NCI-H1694 (cell line): Measurements from ENCODE around the gene DCST1.

Experiments used
- DNase-seq: peaks from one replicate; lab custom pipeline; 2025; lab: John Stamatoyannopoulos, UW

DCST1 gene

DNA sequence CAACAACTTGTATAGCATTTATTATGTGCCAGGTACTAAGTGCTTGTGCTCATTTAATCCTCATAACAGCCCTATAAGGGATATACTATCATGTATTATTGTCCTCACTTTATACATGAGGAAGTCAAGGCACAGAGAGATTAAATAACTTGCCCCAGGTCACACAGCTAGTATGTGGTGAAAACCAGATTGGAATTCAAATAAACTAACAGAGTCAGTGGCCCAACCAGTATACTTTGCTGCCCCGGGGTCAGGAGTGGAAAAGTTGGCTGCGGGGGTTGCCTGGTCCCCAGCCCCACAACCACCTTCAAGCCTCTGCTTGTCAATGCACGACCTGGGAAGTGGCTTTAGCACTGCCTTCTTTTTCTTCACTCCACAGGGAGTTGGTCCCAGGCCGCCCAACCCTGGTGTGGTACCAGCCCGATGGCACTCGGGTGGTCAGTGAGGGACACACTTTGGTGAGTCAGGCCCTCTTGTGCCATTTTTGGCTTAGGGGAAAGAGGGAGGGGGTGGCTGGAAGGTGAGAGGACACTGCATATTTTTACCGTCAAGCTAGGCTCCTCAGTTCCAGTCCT is 20.0 kb downstream of the DCST1 start:
- no peak for DNase-seq

DNA sequence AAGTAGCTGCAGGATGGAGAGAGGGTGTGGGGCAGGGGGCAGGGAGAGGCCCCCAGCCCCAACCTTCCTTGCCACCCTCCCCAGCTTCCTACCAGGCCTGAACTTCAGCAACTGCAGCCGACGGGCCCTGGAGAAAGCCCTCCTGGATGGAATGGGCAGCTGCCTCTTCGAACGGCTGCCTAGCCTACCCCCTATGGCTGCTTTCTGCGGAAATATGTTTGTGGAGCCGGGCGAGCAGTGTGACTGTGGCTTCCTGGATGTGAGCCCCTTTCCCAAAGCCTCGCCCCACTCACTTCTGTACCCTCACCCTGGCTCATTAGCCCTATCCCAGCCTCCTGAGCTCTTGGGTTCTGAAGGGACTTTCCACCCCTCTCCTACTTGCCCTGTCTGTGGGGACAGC is 23.5 kb downstream of the DCST1 start:
- no peak for DNase-seq

DNA sequence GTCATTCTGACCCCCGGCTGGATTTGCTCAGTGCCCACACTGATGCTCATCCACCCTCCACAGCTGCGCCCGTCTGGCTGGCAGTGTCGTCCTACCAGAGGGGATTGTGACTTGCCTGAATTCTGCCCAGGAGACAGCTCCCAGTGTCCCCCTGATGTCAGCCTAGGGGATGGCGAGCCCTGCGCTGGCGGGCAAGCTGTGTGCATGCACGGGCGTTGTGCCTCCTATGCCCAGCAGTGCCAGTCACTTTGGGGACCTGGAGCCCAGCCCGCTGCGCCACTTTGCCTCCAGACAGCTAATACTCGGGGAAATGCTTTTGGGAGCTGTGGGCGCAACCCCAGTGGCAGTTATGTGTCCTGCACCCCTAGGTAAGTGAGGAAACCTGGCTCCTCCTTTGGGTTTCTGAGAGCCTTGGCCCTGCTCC is 24.2 kb downstream of the DCST1 start:
- no peak for DNase-seq

DNA sequence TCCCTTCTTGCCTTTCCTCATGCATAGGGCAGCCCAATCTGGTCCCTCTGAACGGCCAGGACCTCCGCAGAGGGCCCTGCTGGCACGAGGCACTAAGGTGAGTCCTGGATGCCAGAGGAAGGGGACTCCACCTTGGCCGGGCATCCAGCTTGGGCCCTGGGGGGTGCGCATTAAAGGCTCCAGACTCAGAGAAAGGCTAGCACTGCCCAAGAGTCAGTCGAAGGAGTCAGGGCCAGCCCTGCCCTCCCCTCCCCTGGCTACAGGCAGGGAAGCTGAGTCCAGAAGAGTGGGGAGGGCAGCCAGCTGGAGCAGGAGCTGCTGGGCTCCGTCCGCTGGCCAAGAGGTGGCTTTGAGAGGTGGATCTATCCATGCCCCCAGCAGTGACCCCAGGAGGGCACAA is 27.1 kb downstream of the DCST1 start:
- DNase-seq: no peak

DNA sequence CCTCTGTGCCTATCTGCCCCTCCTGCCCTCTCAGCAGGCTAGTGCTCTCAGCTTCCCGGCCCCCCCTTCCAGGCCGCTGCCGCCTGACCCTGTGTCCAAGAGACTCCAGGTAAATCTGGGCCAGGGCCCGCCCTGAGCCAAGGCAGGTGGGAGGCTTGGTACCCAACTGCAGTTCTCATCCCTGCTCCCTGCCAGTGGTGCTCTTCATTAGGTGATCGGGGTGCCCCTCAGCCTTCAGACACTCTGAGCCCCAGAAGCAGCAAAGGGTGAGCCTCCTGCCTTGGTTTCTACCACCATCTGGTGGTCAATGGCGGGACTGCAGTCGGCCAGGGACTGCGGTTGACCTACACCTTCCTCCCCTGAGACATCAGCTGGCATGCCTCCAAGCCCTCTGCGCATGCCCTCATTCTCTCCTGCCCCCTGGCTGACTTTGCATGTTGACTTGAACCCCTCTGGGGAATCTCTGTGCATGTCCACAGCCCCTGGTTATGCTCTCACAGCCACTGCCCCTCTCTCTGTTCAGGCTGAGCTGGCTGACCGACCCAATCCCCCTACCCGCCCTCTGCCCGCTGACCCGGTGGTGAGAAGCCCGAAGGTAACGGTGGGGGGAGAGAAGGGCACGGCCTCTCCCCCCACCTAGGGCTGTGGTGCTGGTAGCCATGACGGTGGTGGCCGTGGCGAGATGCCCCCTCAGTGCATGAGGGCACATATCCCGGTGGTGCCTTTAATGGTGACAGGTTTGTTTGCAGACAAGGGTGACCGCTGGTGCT is 27.9 kb downstream of the DCST1 start:
- peak; percentile 99 for DNase-seq

DNA sequence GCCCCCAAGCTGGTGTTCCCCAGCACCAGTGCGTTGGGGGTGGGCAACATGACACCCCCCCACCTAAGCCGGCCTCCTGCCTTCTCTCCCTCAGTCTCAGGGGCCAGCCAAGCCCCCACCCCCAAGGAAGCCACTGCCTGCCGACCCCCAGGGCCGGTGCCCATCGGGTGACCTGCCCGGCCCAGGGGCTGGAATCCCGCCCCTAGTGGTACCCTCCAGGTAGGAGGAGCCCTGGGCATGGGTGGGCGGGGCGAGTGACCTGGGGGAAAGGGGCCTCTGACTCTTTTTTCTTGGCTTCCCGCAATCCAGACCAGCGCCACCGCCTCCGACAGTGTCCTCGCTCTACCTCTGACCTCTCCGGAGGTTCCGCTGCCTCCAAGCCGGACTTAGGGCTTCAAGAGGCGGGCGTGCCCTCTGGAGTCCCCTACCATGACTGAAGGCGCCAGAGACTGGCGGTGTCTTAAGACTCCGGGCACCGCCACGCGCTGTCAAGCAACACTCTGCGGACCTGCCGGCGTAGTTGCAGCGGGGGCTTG is 28.6 kb downstream of the DCST1 start:
- DNase-seq: peak; percentile 28

DNA sequence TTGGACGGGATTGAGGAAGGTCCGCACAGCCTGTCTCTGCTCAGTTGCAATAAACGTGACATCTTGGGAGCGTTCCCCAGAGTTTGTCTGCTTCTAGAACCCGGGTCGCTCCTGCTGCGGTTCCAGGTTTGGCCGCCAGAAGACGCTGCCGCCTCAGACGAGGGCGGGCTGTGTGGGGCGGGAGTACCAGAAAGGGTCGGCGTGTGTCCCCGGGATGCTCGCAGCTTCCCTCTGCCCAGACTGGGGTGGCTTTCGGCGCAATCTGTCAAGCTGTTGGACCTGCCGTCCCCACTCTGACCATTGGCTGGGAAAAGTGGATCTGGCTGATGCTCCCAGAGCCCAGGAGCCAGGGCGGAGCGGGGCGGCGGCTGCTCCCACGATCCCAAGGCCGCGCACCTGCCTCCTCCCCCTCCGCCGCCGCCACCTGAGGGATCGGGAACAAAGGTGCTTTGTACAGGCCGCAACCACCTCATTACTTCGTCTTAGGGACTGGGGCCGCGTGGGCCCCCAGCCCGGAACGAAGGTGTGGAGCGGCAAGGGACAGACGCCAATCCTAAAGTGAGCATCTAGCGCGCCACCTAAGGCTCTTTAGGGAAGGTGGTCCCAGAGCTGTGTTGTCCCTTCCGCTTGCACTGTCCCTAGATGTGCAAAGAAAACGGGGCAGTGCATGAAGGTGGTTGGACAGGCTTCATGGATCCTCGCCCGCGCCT is 29.2 kb downstream of the DCST1 start:
- DNase-seq: peak; percentile 85

DNA sequence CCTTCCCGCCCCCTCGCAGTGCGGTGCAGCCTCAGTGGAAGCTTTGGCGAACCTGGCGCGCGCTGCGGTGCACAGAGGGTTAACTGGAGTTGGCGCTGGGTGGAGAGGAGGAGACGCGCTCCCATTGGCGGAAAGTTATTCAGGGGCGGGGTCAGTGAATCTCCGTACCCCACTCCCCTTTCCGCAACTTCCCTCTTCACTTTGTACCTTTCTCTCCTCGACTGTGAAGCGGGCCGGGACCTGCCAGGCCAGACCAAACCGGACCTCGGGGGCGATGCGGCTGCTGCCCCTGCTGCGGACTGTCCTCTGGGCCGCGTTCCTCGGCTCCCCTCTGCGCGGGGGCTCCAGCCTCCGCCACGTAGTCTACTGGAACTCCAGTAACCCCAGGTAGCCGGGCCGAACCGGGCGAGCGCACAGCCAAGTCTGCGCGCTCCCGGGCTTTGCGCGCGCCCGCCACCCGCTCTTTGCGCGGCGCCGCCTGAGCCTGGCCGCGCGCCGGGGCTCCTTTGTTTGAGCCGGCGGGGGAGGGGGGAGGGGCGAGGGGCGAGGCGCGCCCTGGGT is 30.0 kb downstream of the DCST1 start, which contains the start of gene EFNA4:
Gene EFNA4, plus strand, starts transcription at position 191 of the 561 bp plus-strand sequence. Its CDS starts 84 bp downstream, at position 275.
- DNase-seq: peak; percentile 87

DNA sequence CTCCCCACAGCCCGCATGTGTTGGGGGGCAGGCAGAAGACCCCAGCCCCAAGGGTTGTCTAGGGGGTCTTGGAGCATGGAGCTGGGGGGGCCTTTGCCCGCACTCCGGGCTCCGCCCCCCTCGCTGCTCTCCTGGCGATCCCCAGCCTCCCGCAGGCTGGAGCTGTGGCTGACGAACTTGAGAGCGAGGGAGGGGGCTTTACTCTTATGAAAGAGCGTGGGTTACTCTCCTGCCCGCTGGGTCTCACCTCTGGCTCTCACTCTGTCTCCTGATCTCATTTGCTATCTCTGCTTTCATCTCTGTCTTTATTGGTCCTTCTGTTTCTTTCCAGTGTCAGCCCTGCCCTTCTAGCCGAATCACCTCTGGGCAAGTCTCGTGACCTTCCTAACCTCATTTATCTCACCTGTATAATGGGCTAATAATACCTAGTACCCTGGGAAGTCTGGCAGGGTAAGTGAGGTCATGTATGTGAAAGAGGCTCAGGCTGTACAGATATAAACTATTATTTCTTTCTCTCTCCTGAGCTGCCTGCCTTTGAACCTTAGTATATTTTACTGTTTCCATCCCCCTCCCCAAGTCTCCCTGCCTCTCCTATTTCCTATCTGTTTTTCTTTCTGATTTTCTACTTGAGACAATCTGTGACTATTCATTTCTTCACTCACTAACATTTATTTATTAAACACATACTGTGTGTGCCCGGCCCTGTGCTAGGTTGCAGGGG is 30.6 kb downstream of the DCST1 start:
- peak; percentile 20 for DNase-seq

DNA sequence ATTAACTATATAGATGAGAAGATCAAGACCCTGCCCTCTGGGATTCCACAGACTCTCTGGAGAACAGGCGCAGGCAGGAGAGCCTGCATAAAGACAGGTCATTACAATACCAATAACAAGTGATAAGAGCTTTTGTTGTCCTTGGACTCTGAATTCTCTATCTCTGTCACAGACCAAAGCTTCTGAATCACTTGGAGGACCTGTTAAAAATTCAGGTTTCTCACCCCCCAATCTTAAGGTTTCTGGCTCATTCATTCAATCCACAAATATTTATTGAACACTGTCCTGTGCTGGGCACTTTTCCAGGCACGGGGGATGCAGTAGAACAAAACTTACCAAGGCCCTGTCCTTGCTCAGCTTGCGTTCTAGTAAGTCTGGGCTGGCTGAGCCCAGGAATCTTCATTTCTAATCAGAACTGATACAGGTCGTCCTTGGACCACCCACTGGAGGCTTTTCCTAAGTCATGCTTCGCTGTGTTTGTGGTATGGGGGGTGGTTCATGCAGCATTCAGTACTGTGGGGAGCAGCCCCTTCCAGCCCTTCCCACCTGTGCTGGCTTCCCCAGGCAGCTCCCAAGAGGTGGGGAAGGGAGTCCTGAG is 31.3 kb downstream of the DCST1 start:
- no peak for DNase-seq

DNA sequence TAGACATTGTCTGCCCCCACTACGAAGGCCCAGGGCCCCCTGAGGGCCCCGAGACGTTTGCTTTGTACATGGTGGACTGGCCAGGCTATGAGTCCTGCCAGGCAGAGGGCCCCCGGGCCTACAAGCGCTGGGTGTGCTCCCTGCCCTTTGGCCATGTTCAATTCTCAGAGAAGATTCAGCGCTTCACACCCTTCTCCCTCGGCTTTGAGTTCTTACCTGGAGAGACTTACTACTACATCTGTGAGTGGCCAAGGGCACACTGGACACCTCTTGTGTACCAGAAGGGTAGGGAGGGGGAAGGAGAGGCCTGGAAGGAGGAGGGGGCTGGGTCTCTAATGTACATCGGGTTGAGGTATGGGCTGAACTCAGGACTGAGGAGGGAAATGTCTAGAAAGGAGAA is 33.2 kb downstream of the DCST1 start:
- DNase-seq: no peak

DNA sequence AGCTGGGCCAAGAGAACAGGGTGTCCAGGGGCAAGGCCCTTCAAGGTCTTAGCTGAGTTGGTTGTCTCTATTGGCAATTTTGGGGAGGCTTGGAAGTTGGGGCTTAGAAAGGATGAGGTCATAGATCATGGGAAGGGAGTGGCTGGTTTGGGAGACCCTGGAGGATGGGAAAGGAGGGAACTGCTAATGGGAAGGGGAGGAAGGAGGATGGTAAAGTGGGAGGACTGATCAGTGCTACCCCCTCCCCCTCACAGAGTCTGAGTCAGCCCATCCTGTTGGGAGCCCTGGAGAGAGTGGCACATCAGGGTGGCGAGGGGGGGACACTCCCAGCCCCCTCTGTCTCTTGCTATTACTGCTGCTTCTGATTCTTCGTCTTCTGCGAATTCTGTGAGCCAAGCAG is 35.0 kb downstream of the DCST1 start:
- no peak for DNase-seq

DNA sequence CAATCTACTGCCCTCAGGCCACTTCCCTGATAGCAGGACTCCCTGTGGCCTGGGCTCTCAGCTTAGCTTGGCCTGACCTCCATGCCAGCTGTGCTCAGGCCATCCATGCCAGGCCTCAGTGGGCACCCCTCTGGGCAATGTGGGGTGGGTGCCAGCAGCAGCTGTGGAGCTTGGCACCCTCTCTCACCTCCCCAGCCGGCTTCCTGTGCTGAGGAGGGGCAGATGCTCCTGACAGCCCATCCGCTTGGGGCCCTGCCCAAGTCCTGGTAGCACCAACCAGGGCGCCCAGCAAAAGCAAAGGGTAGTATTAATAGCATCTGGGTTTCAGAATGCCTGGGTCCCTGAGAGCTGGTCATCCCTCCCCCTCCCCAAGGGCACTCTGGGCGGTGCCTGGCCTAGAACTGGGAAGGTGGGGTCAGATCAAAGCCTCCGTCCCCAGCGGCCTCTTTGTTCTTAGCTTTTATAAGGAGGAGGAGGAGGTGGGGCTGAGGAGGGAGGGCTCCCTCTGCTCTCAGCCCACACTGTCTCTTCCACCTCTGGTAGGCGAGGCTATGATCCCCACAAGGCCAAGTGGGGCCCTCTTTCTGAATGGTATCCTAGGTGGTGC is 36.0 kb downstream of the DCST1 start:
- peak; percentile 55 for DNase-seq

DNA sequence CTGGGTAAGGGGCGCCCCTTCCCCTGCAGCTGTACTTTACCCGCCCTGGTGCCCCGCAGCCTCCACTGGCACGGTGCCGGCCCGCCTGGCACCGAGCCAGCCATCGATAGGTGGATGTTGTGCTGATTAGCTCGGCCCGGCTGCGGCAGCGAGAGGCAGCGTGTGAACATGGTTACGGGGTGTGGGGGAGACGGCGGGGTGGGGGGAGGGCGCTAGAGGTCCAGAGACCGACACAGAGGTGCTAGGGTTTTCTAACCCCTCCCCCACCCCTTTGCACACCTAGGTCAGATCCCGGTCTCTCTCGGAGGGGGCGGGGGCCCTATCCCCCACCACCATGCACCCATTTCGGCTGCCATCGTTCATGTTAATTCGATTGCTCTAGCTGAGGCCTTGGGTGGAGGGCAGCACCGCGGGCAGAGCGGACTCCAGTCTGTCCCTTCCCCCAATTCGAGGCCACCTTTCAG is 36.6 kb downstream of the DCST1 start:
- no peak for DNase-seq

DNA sequence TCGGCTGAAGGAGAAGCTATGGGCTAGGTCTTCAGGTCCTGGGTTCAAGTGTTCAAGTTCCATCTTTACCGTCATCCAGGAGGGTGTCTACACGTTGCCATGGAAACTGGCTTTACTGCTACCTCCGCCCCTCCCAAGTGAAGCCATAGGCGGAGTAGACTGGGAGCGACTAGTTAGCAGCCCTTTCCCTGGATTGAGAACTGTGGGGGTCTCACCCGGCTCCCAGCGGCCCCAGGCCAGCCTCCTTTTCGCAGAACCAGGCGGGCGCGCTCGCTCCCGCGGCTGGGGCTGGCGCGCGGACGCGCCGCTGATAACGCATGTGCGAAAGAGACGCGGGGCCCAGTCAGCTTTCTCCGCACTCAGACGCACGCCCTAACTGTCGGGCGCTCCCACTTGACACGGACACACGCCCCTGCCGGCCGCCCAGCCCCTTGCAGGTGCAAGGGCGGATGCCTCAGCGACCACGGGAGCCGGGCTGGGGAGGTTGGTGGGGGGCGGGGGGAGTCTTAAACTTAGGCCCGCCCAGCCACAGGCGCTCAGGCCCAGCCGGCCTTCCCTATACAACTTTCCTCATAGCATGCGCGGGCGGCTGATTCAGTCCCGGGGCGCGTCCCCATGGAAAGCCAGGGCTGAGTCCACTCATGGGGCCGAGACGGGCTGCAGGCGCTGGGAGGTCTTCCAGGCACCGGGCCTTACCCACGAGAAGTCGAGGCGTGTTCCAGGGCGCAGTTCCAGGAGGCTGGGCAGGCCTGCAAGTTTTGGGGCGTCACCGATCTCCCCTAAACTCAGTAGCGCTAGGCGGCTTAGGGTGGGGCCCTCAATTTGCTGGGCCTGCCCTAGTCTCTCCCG is 37.3 kb downstream of the DCST1 start:
- DNase-seq: no peak

DNA sequence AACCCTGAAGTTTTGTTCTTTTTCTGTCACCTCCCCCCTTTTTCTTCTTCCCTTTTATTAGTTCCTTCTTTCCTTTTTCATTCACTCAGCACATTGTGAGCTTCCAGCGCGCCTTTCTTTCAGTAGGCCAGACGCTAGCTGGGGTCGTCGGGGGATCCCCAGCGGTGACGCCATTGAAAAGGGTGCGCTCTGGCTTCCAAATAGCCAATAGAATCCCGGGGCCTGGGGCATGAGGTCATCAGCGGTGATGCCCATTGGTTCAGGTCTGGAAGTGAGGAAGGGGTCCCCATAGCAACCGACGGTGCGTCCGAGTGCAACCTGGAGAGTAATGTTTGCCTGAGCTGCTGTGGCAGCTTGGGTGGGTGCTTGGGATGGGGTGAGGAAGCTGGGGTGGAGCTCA is 38.1 kb downstream of the DCST1 start:
- no peak for DNase-seq

DNA sequence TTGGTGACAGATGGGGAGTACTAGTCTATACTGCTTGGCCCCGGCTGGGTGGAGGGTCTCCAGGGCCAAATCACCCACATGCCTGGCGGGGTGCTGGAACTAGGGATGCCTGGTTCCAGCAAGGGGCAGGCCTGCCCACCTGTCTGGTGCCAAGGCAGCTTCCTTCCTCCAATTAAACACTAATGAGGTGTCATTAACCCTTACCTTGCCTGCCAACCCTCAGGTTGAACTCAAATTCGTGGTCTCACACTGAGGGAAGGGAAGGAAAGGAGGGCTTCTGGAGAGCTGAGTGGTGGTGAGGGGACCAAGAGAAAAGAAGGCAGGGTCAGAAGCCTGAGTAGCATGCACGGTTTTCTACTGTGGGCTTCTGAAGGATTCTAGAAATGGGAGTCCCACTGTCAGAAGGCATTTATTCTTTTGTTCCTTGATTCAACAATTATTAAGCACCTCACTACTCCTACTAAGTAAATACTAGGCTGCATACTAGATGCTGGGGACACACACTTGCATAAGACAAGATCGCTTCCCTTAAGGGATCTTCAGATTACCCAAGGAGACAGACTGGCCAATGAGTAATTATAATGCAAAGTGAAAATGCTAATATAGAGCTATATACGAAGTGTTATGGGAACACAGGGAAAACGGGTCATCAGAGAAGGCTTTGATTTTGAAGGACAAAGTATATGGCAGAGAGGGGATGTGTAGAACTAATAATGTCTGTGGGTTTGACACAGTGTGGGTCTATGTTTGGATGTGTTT is 39.1 kb downstream of the DCST1 start:
- DNase-seq: no peak

DNA sequence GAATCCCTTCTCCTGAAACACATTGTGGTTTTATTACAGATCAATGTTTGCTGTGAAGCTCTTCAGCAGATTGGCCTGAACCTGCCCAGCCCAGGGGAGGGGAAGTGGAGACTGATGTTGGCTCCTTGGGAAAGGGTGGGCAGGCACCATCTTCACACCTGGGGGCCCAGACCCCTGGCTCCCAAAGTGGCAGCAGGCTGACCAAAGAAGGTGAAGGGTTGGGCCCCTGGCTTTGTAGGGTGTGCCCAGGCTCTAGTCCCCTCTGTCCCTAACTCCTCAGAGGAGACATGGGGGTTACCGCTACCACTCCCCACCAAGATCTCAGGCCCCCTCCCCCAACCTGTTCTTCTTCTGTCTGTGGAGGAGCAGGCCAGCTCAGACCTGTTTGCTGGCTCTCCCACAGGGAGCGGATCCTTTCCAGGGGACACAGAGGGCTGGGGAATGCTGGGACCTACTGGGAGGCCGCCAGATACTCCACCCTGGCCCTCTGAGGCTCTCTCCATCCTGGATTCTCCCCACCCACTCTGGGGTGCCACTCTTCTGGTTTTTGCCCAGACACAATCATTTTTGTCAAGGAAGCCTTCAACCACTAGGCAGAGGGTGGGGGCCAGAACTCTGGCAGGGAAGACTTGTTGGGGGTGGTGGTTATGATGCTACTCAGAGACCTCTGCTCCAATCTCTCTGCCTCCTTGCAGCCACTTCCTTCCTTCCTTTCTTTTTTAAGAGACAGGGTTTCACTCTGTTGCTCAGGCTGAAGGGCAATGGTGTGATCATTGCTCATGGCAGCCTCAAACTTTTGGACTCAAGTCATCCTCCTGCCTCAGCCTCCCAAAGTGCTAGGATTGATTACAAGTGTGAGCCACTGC is 40.0 kb downstream of the DCST1 start:
- DNase-seq: no peak
